Stimulated activated CD8-positive, alpha-beta memory T cell treated with anti-CD3 and anti-CD28 coated beads, Interleukin-4, amount 100 ng/mL, for 1 hour (primary cell): ENCODE data around the gene MRTFA.

Source experiments
- DNase-seq, 2 donors: peaks; one replicate each; pipeline ENCODE4 v3.0.0-alpha.2; 2020; ENCODE audit warnings: low read depth in 2 of 2, low spot score in 1 of 2

The MRTFA gene

GRCh38 chr22:40415531-40416266 is 220.8 kb downstream of the MRTFA start:
- DNase-seq = no peak

GRCh38 chr22:40414838-40415505 is 221.5 kb downstream of the MRTFA start:
- DNase-seq = no peak

- no peak for DNase-seq
These were observed 222.2 kb downstream of the MRTFA start for GRCh38 chr22:40414311-40414710.

GRCh38 chr22:40413873-40414272 is 222.6 kb downstream of the MRTFA start:
- DNase-seq = no peak

GRCh38 chr22:40412441-40412840 is 224.1 kb downstream of the MRTFA start:
- DNase-seq = no peak

GRCh38 chr22:40411506-40411861 is 225.0 kb downstream of the MRTFA start:
- DNase-seq = no peak

- DNase-seq = no peak
These were observed 225.6 kb downstream of the MRTFA start for GRCh38 chr22:40410731-40411505.

GRCh38 chr22:40410272-40410671 is 226.2 kb downstream of the MRTFA start:
- no peak for DNase-seq

GRCh38 chr22:40409613-40410113 is 226.9 kb downstream of the MRTFA start:
- DNase-seq = no peak

- DNase-seq = no peak
These were observed 227.6 kb downstream of the MRTFA start for GRCh38 chr22:40408718-40409612.

GRCh38 chr22:40407831-40408717 is 228.4 kb downstream of the MRTFA start:
- DNase-seq = no peak

GRCh38 chr22:40407021-40407761 is 229.3 kb downstream of the MRTFA start:
- DNase-seq = no peak

GRCh38 chr22:40406063-40406890 is 230.2 kb downstream of the MRTFA start:
- DNase-seq = no peak

- no peak for DNase-seq
These were observed 231.1 kb downstream of the MRTFA start for GRCh38 chr22:40405178-40406062.

- no peak for DNase-seq
These were observed 232.0 kb downstream of the MRTFA start for GRCh38 chr22:40404251-40405177.

- no peak for DNase-seq
These were observed 232.9 kb downstream of the MRTFA start for GRCh38 chr22:40403651-40404050.
